GM06990 (cell line): ENCODE measurements around the gene PRKAA1.

Experiments used
- DNase-seq: peaks from one replicate; pipeline ENCODE4 v3.0.0-alpha.2; 2011; ENCODE audit not compliant: insufficient read length; ENCODE audit errors: extremely low read depth
- H3K27me3 ChIP-seq: replicated peaks from 2 replicates; pipeline ENCODE4 v1.6.0; 2011; ENCODE audit warnings: low read length; ENCODE audit not compliant: control insufficient read depth, insufficient read depth
- H3K36me3 ChIP-seq: 2 replicates; pipeline ENCODE4 v1.5.1; 2011; ENCODE audit warnings: low read length; ENCODE audit not compliant: control insufficient read depth, insufficient read depth
- H3K4me3 ChIP-seq: replicated peaks from 2 replicates; pipeline ENCODE4 v1.5.1; 2011; ENCODE audit warnings: low read depth, mild to moderate bottlenecking, control low read depth, low read length
- TF ChIP-seq, protein P1 (sequence below): IDR thresholded peaks from 2 replicates; pipeline ENCODE4 v1.5.1; 2011; ENCODE audit warnings: low read length, control low read depth, mild to moderate bottlenecking, inconsistent platforms; ENCODE audit not compliant: insufficient read depth, poor library complexity, severe bottlenecking

PRKAA1 gene

DNA sequence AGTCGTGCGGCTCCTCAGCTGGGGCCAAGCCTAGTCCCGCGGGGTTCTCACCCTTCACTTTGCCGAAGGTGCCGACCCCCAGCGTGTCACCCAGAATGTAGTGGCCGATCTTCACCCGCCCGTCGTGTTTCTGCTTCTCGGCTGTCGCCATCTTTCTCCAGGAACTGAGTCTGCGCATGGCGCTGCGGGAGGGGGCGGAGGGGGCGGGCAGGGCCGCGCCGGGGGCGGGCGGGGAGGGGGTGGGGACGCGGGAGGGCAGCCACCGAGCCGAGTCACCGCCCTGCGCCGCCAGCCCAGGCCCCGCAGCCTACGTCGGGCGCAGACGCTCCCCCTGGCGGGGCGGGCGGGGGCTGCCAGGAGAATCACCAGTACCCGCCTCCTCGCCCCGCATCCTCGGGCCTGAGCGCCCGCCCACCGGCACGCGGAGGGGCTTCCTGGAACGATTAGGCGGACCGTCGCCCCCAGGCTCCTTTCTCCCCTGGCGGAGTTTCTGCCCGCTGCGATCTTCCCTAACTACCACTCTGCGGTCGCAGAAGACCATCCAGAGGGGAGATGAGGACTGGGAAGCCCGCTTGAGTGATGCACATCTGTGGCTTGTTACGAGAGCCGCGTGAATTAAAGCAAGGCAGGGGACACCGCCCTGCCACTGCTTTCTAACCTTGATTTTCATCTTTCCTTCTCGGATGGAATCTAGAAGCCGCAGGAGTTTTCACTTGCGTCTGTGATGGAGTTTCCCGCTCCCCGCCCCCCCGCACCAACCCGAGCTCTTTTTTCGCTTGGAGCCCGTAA lies at the start of gene PRKAA1:
Gene PRKAA1, minus strand, starts transcription at position 363 of the 789 bp plus-strand sequence. Its CDS starts 185 bp downstream, at position 178.
- TF ChIP-seq, protein P1, sequence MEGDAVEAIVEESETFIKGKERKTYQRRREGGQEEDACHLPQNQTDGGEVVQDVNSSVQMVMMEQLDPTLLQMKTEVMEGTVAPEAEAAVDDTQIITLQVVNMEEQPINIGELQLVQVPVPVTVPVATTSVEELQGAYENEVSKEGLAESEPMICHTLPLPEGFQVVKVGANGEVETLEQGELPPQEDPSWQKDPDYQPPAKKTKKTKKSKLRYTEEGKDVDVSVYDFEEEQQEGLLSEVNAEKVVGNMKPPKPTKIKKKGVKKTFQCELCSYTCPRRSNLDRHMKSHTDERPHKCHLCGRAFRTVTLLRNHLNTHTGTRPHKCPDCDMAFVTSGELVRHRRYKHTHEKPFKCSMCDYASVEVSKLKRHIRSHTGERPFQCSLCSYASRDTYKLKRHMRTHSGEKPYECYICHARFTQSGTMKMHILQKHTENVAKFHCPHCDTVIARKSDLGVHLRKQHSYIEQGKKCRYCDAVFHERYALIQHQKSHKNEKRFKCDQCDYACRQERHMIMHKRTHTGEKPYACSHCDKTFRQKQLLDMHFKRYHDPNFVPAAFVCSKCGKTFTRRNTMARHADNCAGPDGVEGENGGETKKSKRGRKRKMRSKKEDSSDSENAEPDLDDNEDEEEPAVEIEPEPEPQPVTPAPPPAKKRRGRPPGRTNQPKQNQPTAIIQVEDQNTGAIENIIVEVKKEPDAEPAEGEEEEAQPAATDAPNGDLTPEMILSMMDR: peak; percentile 59
- DNase-seq: peak; percentile 90
- Histone ChIP-seq H3K36me3 (no peaks in the 10 kb centered on the region), H3K27me3 (no peaks in the 10 kb centered on the region), H3K4me3 (peak within 1 kb of the TSS; percentile 90)

DNA sequence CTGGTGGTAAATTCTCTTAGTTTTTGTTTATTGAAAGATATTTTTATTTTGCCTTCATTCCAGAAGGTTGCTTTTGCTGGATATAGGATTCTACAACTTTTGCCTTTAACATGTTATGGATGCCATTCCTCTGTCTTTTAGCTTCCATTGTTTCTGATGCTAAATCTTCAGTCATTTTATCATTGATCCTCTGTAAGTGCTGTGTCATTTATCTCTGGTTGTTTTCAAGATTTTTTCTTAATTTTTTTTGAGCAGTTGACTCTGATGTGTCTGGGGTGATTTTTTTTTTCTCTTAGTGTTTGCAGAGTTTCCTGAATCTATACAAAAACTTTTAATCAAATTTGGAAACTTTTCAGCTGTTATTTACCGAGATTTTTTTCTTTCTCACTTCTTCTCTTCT lies 49.4 kb upstream of the PRKAA1 start:
- H3K4me3 ChIP-seq: no peak overlapping the region
- no peaks in the 10 kb centered on the region for H3K27me3 ChIP-seq
- TF ChIP-seq, protein P1: no peak
- H3K36me3 ChIP-seq: no peaks in the 10 kb centered on the region
- DNase-seq: no peak

DNA sequence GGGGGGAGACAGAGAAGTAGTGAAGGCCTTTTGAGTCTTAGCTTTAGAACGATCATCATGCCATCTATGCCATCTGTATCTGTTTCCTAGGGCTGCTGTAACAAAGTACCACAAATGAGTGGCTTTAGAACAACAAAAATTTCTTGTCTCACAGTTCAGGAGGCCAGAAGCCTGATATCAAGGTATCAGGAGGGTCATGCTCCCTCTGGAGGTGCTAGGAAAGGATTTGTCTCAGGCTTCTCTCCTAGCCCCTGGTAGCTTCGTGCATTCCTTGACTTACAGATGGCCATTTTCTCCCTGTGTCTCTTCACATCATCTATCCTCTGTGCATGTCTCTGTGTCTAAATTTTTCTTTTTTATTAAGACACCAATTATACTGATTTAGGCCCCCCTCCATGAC lies 48.2 kb upstream of the PRKAA1 start:
- DNase-seq: no peak
- TF ChIP-seq, protein P1: no peak
- no peak overlapping the region for H3K4me3 ChIP-seq
- no peaks in the 10 kb centered on the region for H3K27me3 ChIP-seq
- H3K36me3 ChIP-seq: no peaks in the 10 kb centered on the region

DNA sequence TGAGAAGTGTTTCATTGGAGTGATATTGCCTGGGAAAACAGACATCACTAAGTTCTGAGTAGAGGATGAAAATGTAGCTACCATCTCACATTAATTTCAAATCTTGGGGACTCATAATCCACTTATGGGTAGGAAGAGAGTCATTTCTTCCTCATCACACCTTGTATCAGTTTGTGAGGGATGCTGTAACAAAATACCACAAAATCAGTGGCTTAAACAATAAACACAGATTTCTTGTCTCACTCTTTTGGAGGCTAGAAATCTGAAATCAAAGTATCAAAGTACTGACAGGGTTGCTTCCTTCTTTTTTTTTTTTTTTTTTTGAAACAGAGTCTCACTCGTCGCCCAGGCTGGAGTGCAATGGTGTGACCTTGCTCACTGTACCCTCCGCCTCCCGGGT lies 46.4 kb upstream of the PRKAA1 start:
- no peak overlapping the region for H3K4me3 ChIP-seq
- TF ChIP-seq, protein P1: no peak
- H3K27me3 ChIP-seq: no peaks in the 10 kb centered on the region
- no peaks in the 10 kb centered on the region for H3K36me3 ChIP-seq
- DNase-seq: no peak

DNA sequence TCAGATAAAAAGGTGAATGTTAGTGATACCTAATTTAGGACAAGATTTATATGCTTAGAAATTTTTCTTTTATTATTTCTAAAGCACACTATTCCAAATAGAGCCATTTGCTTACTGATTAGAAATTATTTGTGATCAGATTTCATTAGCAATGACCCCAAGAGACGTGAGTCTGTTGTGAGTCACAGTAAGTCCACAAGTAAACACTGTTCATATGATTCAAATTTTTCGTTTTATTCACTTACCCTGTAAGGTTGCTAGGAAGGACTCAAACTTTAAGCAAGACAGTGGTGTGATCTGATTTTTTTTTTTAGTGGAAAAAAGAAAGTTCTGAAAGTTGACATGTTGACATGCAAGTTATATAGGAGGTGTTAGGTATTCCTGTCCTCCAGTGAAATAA lies 44.2 kb upstream of the PRKAA1 start:
- no peaks in the 10 kb centered on the region for H3K27me3 ChIP-seq
- DNase-seq: no peak
- H3K4me3 ChIP-seq: no peak overlapping the region
- TF ChIP-seq, protein P1: no peak
- no peaks in the 10 kb centered on the region for H3K36me3 ChIP-seq
